Measurements from ENCODE around the gene PAX5.

Gene PAX5

DNA sequence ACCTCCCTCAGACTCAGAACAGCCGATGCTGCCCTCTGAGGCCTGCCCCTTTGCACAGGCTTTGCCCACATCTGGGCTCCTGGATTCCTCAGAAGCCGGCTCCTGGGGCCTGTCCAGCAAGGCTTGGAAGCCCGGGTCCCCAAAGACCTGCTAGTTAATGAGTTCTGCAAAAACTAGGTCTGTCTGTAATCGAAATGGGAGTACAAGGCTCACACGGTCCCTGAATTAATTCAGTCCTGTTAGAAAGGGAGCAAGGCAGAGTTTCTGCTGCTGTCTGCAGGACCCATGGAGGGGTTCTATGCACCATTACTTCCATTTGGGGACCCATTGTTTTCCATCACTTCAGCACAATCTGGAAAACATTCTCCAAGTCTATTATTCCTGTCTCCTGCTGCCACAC lies 239.6 kb downstream of the PAX5 start:
- no peak for DNase-seq

DNA sequence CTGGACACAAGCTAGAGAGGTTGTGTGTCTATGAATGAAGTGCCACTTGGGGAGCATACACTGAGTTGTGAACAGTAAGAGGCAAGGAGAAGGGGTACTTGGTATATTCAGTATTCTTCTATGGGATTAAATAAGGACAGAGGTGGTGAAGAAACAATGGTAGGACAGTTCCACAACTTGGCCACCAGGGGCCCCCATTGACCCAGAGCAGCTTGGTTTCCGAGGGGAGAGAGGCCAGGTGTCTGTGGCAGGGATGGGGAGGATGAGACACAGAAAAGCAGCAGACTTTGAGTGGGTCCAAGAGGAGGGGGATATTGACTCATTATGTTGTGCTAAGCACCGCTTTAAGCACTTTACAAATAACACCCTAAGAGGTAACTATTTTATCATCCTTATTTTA lies 240.8 kb downstream of the PAX5 start:
- DNase-seq: no peak

DNA sequence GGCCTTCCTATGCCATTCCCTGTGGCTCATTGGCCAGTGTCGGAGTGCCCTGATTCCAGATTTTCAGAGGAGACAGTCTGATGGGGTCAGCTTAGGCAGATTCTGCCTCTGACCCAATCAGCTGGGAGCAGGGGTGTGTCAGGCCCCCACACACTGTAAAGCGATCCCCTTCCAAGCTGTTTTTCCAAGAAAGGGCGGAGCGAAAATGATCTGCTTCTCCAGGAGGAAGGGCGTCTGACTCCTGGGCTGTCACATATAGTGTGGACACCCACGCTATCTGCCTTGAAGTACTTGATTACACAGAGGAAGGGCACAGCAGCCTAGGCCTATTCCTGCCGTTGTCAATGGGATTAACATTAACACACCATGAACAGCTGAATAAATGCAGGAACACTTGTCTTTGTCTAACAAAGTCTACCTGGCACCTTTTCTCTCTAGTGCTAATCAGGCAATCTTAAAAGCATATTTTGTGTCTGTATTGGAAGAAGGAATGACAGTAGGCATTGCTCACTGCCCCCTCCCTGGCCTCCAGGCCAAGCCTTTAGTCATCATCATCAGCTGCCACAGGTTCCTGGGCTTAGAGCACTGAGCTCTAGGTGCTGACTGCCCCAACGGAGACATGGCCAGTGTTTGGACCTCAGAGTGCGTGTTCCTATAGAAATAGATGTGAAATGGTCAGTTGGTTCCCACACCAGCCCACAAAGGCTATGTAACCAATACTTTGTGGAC lies 242.7 kb downstream of the PAX5 start:
- no peak for DNase-seq

DNA sequence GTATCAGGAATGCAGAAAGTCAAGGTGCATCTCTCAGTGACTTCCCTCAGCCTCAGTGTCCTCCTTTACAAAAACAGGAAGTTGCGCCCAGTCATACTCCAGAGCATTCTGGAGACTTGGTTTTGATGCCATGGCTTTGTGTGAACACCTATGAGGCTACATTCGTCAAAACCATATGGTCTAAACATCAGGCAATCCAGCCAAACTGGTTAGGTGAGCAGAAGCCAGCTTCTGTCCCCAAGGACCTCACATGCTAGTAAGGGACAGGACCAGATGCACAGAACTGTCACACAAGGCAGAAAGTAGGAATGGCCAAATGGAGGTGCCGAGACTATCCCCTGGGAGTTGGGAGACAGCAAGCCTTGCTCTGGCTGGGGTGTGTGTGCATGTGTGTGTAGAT lies 244.2 kb downstream of the PAX5 start:
- DNase-seq: no peak

- no peak for DNase-seq
Observed at GRCh38 chr9:36788534-36788933, 245.5 kb downstream of the PAX5 start.

DNA sequence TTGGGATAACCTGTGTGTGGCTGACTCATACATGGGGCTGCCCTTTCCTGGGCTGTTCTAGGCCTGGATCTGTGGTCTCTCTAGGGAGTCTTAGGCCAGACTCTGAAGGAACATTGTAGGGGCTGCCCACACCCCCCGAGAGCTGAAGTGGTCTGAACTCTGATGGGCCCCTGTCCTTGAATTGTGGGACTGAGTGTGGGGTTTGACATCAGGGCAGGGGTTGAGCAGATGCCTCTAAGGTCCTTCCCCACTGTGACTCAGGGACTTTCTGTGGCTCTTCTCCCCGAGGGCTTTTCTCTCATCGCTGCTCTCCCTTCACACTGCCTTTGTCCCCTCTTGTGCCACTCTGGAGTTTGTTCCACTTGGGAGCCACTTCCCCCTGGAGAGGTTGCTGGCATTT lies 246.4 kb downstream of the PAX5 start:
- DNase-seq: no peak

Data from activated effector memory CD4-positive, alpha-beta T cell treated with Interleukin-2 at 50 U/mL for 16 hours (primary cell).